Measurements from ENCODE around the gene SYTL2.

The SYTL2 gene

GRCh38 chr11:85822814-85823213, 11.9 kb upstream of the SYTL2 start:
- Histone ChIP-seq H3K36me3 (ENCODE audit: insufficient read depth, low read length) (no peaks in the 10 kb centered on the region), H3K27ac (ENCODE audit: low read depth, low read length, poor library complexity, severe bottlenecking) (no peak overlapping the region), H3K4me2 (ENCODE audit: low read length) (no peak overlapping the region), H3K4me1 (ENCODE audit: insufficient read depth, low read length, severe bottlenecking) (no peaks in the 10 kb centered on the region), H3F3A (ENCODE audit: insufficient read depth, low read length) (no peaks in the 10 kb centered on the region), H3K9me2 (ENCODE audit: low read depth, low read length) (no peaks in the 10 kb centered on the region), H3K4me3 (ENCODE audit: low read depth, low read length, poor library complexity, severe bottlenecking) (no peak overlapping the region), H3K9me3 (ENCODE audit: low read length) (no peaks in the 10 kb centered on the region), H3K27me3 (ENCODE audit: insufficient read depth, low read length) (no peaks in the 10 kb centered on the region), H3K9ac (ENCODE audit: low read length) (no peak overlapping the region), H4K20me1 (ENCODE audit: insufficient read depth, low read length) (no peaks in the 10 kb centered on the region), H2AFZ (ENCODE audit: low read length) (no peak overlapping the region), H3K79me2 (ENCODE audit: insufficient read depth, low read length) (no peaks in the 10 kb centered on the region)
- TF ChIP-seq CTCF (IDR thresholded peaks at IDR 0.05; ENCODE audit: low read length) (no peak), EZH2 (IDR thresholded peaks at IDR 0.05; ENCODE audit: borderline replicate concordance, low read length) (no peak)

GRCh38 chr11:85821636-85822035, 10.7 kb upstream of the SYTL2 start:
- no peak overlapping the region for H2AFZ ChIP-seq (ENCODE audit: low read length)
- no peak for TF ChIP-seq CTCF (IDR thresholded peaks at IDR 0.05; ENCODE audit: low read length)
- TF ChIP-seq EZH2 (IDR thresholded peaks at IDR 0.05; ENCODE audit: borderline replicate concordance, low read length) = no peak

GRCh38 chr11:85819441-85819840, 8.5 kb upstream of the SYTL2 start:
- Histone ChIP-seq H3K36me3 (ENCODE audit: insufficient read depth, low read length) (no peaks in the 10 kb centered on the region), H3K9me3 (ENCODE audit: low read length) (no peaks in the 10 kb centered on the region), H3K79me2 (ENCODE audit: insufficient read depth, low read length) (no peaks in the 10 kb centered on the region), H3K27me3 (ENCODE audit: insufficient read depth, low read length) (no peaks in the 10 kb centered on the region), H2AFZ (ENCODE audit: low read length) (no peak overlapping the region), H3K27ac (ENCODE audit: low read depth, low read length, poor library complexity, severe bottlenecking) (no peak overlapping the region), H3K4me1 (ENCODE audit: insufficient read depth, low read length, severe bottlenecking) (no peaks in the 10 kb centered on the region), H3K4me3 (ENCODE audit: low read depth, low read length, poor library complexity, severe bottlenecking) (no peak overlapping the region), H3K9ac (ENCODE audit: low read length) (no peak overlapping the region), H4K20me1 (ENCODE audit: insufficient read depth, low read length) (no peaks in the 10 kb centered on the region), H3F3A (ENCODE audit: insufficient read depth, low read length) (no peaks in the 10 kb centered on the region), H3K9me2 (ENCODE audit: low read depth, low read length) (no peaks in the 10 kb centered on the region), H3K4me2 (ENCODE audit: low read length) (no peak overlapping the region)
- TF ChIP-seq CTCF (IDR thresholded peaks at IDR 0.05; ENCODE audit: low read length) (no peak), EZH2 (IDR thresholded peaks at IDR 0.05; ENCODE audit: borderline replicate concordance, low read length) (no peak)

More at GRCh38 chr11:85821636-85822035, 10.7 kb upstream of the SYTL2 start:
- no peaks in the 10 kb centered on the region for H3K36me3 ChIP-seq (ENCODE audit: insufficient read depth, low read length)
- no peak overlapping the region for H3K4me2 ChIP-seq (ENCODE audit: low read length)
- H3K4me1 ChIP-seq (ENCODE audit: insufficient read depth, low read length, severe bottlenecking) = no peaks in the 10 kb centered on the region
- no peaks in the 10 kb centered on the region for H3K79me2 ChIP-seq (ENCODE audit: insufficient read depth, low read length)
- no peak overlapping the region for H3K9ac ChIP-seq (ENCODE audit: low read length)
- H3K27ac ChIP-seq (ENCODE audit: low read depth, low read length, poor library complexity, severe bottlenecking) = no peak overlapping the region
- H3K4me3 ChIP-seq (ENCODE audit: low read depth, low read length, poor library complexity, severe bottlenecking) = no peak overlapping the region
- H4K20me1 ChIP-seq (ENCODE audit: insufficient read depth, low read length) = no peaks in the 10 kb centered on the region
- H3K9me2 ChIP-seq (ENCODE audit: low read depth, low read length) = no peaks in the 10 kb centered on the region
- H3K27me3 ChIP-seq (ENCODE audit: insufficient read depth, low read length) = no peaks in the 10 kb centered on the region
- no peaks in the 10 kb centered on the region for H3K9me3 ChIP-seq (ENCODE audit: low read length)
- H3F3A ChIP-seq (ENCODE audit: insufficient read depth, low read length) = no peaks in the 10 kb centered on the region

Data from OCI-LY1 (cell line).